GM13976 (cell line): ENCODE measurements around the gene OR6X1.

Source experiments
- DNase-seq: peaks from one replicate; pipeline ENCODE4 v3.0.0; 2012; ENCODE audit warnings: low spot score
- in situ Hi-C: fragments of 300-500 bp; cut with MboI; formaldehyde crosslinking; loops from one replicate; pipeline ENCODE4 v1.12.0; 2022; ENCODE audit warnings: low sequenced_read_pairs, mixed read lengths, inconsistent platforms; ENCODE audit not compliant: unreplicated experiment
- TF ChIP-seq, protein P1 (sequence below): IDR thresholded peaks from 2 replicates; pipeline ENCODE4 v1.5.1; 2012; ENCODE audit warnings: borderline replicate concordance, mild to moderate bottlenecking; ENCODE audit not compliant: insufficient read depth; ENCODE audit errors: extremely low read depth, missing control alignments, control extremely low read depth

Gene OR6X1

DNA sequence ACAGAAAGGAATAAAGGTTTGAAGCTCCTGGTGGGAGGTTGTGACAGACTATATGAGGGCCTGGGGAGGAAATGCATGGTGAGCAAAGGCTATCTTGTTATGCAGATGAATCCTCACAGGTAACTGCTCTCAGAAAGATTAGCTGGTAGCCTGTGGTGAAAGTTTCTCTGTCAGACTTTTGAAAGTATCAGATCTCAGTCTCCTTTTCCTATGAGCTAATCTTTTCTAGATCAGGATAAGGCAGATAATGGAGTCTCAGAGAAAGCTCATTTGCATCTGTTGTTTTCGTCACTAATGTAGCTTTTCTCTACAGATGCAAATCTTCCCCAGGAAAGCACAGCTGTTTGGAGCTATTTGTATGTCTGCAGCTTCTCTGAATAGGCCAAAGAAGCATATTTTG, 21.0 kb upstream of the OR6X1 start:
- in situ Hi-C loops: no loop called here
- DNase-seq: no peak
- TF ChIP-seq, protein P1, sequence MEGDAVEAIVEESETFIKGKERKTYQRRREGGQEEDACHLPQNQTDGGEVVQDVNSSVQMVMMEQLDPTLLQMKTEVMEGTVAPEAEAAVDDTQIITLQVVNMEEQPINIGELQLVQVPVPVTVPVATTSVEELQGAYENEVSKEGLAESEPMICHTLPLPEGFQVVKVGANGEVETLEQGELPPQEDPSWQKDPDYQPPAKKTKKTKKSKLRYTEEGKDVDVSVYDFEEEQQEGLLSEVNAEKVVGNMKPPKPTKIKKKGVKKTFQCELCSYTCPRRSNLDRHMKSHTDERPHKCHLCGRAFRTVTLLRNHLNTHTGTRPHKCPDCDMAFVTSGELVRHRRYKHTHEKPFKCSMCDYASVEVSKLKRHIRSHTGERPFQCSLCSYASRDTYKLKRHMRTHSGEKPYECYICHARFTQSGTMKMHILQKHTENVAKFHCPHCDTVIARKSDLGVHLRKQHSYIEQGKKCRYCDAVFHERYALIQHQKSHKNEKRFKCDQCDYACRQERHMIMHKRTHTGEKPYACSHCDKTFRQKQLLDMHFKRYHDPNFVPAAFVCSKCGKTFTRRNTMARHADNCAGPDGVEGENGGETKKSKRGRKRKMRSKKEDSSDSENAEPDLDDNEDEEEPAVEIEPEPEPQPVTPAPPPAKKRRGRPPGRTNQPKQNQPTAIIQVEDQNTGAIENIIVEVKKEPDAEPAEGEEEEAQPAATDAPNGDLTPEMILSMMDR: no peak

DNA sequence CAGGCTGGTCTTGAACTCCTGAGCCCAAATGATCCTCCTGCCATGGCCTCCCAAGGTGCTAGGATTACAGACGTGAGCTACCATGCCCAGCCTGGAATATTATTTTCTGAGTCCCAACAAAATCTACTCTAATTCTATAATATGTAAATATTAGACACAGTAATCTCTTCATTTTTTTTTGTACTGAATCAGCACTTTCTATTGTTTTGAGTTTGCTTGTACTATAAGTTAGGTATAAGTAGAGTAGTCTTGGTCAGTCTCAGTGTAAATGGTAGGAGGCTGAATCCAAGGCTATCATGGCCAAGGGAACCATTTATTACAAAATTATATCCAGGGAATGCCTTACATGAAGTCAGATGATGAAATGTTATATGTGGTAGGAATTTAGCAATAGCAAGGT, 19.6 kb upstream of the OR6X1 start:
- in situ Hi-C loops: no loop called here
- DNase-seq: no peak
- TF ChIP-seq, protein P1: no peak

DNA sequence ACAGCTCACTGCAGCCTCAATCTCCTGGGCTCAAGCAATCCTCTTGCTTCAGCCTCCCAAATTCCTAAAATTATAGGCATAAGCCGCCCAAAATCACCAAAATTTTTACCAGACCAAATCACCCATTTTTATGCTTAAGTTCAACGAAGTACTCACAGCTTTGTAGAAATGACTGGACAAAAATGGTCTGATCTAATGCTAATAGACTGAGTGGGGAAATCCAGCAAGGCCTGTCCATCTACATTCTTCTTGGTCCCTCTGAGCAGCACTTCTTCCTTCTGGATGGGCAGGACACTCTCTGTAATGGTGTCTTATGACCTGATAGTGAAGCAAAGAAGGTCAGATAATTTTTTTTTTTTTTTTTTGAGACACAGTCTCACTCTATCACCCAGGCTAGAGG, 18.7 kb upstream of the OR6X1 start:
- no peak for DNase-seq
- TF ChIP-seq, protein P1: no peak
- in situ Hi-C loops: no loop called here

DNA sequence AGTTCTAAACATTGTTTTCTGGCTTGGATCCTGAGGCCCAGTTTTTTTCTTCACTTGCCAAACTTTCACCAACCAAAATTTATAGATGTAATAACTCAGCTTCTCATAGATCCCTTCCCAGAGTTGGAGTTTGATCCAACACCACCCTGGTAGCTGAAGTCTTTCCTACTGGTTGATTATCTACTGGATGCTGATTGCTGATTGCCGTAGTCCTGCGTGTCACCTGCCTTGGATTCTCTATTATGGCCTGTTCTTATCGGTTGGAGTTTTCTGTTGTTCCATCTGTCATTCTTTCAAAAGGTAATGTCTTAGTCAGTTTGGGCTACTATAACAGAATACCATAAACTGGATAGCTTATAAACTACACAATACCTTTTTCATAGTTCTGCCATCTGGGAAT, 17.3 kb upstream of the OR6X1 start:
- TF ChIP-seq, protein P1: no peak
- in situ Hi-C loops: no loop called here
- no peak for DNase-seq

DNA sequence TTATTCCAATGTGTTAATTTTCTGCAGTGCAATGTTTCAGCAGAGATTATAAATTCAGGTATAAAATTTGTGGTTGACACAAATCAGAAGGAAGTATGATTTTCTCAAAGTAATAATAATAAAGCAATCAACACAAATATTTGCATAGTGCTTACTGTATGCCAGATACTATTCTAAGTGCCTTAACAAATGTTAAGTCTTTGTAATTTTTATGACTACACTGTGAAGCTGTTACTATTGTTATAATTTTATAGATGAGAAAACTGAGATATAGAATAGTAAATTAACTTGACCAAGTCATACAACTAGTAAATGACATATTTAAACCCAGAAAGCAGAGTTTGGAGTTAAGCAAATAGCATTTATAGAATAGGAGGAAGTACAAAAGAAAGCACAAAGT, 16.4 kb upstream of the OR6X1 start:
- TF ChIP-seq, protein P1: no peak
- in situ Hi-C loops: no loop called here
- no peak for DNase-seq

DNA sequence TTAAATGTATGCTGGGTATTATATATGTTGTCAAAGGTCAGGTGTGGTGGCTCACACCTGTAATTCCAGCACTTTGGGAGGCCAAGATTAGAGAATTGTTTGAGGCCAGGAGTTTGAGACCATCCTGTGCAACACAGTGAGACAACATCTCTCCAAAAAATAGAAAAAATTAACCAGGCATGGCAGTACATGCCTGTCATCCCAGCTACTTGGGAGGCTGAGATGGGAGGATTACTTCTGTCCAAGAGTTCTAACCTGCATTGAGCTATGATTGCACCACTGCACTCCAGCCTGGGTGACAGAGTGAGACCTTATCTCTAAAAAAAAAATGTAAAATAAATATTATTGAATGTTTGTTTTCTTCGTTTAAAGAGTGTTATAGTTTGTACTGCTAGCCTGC, 11.3 kb upstream of the OR6X1 start:
- no peak for DNase-seq
- TF ChIP-seq, protein P1: no peak
- in situ Hi-C loops: no loop called here

DNA sequence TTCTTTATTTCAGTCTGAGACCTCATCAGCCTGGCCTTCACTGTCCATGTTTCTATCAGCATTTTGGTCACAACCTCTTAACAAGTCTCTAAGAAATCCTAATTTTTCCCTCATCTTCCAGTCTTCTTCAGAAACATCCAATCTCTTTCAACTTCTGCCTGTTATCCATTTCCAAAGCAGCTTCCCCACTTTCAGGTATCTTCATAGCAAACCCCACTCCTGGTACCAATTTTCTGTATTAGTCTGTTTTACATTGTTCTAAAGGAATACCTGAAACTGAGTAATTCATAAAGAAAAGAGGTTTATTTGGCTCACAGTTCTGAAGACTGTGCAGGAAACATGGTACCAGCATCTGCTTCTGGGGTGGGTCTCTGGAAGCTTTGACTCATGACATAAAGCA, 8.1 kb upstream of the OR6X1 start:
- TF ChIP-seq, protein P1: no peak
- in situ Hi-C loops: no loop called here
- DNase-seq: no peak
